Activated CD8-positive, alpha-beta memory T cell treated with anti-CD3 and anti-CD28 coated beads, Interleukin-2, amount 50 U/mL, for 24 hours (primary cell): ENCODE measurements around the gene GPR87.
A peak's percentile ranks its signal among the peaks of the same experiment; 100 is the strongest.

Experiments used
- DNase-seq: peaks from one replicate; pipeline ENCODE4 v3.0.0-alpha.2; 2020; ENCODE audit errors: extremely low read depth

GPR87 gene

GRCh38 chr3:151282921-151283320 is 33.7 kb downstream of the GPR87 start:
- DNase-seq: no peak

- no peak for DNase-seq
Observed at GRCh38 chr3:151281671-151282324, 34.8 kb downstream of the GPR87 start.

- no peak for DNase-seq
Observed at GRCh38 chr3:151278230-151278629, 38.4 kb downstream of the GPR87 start, which contains the start of gene P2RY14. Gene P2RY14 (minus strand): TSS chr3:151278542. CDS start chr3:151214316, 64,226 bp downstream.

GRCh38 chr3:151276687-151277042 is 40.0 kb downstream of the GPR87 start:
- DNase-seq: no peak

- DNase-seq: no peak
Observed at GRCh38 chr3:151276038-151276686, 40.5 kb downstream of the GPR87 start.

- no peak for DNase-seq
Observed at GRCh38 chr3:151275091-151275490, 41.5 kb downstream of the GPR87 start.

GRCh38 chr3:151269631-151270030 is 47.0 kb downstream of the GPR87 start:
- DNase-seq: no peak

GRCh38 chr3:151268267-151269235 is 48.1 kb downstream of the GPR87 start:
- peak; percentile 7 for DNase-seq

- DNase-seq: no peak
Observed at GRCh38 chr3:151267066-151267465, 49.6 kb downstream of the GPR87 start.

GRCh38 chr3:151265866-151266265 is 50.8 kb downstream of the GPR87 start:
- no peak for DNase-seq

- no peak for DNase-seq
Observed at GRCh38 chr3:151265166-151265565, 51.5 kb downstream of the GPR87 start.

- DNase-seq: no peak
Observed at GRCh38 chr3:151264605-151265004, 52.0 kb downstream of the GPR87 start.

- DNase-seq: no peak
Observed at GRCh38 chr3:151262871-151263525, 53.6 kb downstream of the GPR87 start.

- no peak for DNase-seq
Observed at GRCh38 chr3:151259664-151260063, 57.0 kb downstream of the GPR87 start.

GRCh38 chr3:151256749-151257148 is 59.9 kb downstream of the GPR87 start:
- no peak for DNase-seq

GRCh38 chr3:151248772-151249337 is 67.8 kb downstream of the GPR87 start:
- no peak for DNase-seq
